NCI-H187 treated with DMSO at 0.1 percent for 48 hours (cell line): ENCODE data around the gene SURF4.

Experiments used
- DNase-seq: peaks from one replicate; lab custom pipeline; 2025; lab: John Stamatoyannopoulos, UW

Gene SURF4

GRCh38 chr9:133374612-133375115 lies 1.2 kb downstream of the SURF4 start:
- no peak for DNase-seq

DNA sequence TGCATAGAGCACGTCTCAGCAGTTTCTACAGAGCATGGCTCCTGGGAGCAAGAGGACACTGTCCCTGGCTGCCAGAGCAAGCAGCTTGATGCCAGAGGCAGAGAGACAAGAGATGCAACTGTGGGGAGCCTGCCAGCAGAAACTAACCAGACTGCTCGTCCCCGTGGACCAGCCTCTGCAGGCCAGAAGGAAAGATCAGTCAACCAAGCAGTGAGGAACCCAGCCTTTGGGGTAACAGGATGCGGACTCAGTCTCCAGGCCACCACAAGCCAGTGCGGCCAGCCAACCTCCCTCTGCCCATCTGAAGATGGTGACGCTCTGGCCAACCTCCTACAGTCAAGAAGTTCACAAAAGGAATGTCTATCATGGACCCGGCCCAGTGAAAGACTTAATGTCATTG lies 3.7 kb downstream of the SURF4 start:
- no peak for DNase-seq

DNA sequence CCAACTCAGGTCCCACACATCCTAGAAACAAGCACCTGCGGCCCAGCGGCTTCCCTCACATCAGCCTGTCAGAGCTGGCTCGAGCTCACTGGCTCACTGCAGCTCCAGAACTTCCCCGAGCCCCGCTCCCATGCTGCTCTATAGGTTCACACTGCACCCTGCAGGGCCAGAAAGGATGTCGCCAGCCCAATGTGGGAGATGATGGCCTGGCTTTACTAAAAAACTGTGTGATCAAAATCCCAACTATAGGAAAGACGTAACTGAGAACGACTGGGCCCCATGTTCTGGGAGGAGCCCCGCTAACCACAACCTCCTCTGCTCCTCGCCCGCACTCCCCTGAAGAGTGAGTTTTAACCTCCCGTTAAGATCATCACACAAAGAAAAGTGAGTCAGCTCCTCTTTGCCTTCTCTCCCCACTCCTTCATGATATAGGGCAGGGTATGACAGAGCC lies 4.6 kb downstream of the SURF4 start:
- no peak for DNase-seq

DNA sequence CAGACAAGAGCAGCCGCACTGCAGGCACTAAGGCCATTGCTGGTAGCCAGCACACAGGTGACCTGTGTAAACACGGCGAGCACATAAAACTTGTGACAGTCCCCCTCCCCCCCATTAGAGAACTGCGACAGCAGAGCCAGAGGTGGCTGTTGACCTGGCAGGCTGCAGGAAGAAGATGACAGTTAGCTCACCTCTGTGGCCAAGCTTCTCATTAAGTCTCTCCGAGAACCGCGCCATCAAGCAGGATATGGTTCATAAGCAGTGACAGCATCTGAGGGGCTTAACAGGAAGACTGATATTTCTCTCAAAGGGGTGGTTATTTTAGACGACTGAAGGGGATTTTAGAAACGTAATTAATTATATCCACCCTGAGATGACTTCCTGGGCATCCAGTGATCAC lies 5.2 kb downstream of the SURF4 start:
- no peak for DNase-seq

DNA sequence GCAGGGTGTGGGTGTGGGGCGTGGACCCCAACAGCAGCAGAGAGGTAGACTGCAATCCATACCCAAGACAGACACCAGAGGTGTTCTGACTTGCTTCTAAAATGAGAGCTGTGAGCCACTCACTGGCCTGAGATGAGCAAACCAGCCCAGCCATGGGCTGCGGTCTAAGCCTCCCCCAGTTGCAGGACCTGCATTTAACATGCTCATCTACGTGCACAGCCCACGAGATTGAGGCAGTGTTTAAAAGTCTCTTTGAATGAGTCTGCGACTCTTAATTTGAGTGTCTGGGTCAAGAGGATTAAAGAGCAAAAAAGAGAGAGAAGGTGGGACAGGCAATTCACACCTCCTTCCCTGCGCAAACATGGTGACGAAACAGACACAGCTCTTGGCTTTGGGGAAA lies 5.9 kb downstream of the SURF4 start:
- no peak for DNase-seq

GRCh38 chr9:133369422-133369821 lies 6.4 kb downstream of the SURF4 start:
- DNase-seq = no peak

DNA sequence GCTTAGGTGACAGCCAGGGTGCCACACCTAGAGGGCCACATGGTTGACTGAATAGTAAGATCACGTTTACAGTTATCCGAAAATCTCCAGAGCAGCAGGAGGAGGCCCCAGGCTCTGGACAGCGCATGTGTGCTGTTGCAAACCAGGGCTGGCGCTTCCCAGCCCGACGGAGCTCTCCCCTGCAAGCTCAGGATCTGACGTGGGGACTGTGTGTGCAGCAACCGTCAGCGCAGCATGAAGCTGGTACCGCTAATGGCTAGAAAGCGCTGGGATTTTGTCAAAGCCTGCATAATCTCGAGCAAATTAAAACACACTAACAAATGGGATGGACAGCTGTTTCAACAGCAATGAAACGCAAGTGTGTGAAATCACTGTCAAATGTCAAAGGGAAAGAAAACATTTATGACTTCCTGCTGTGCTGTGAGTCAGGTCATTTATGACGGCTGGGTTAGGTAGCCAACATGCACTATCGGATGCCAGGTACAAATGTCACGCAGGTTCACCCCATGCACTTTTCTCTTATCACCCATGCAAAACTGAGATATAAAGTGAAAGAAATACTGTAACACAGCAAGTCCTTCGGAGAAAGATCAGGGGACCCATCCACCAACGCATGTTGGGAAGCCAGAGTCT lies 7.5 kb downstream of the SURF4 start:
- DNase-seq = no peak

GRCh38 chr9:133367778-133368177 lies 8.1 kb downstream of the SURF4 start:
- DNase-seq = no peak

DNA sequence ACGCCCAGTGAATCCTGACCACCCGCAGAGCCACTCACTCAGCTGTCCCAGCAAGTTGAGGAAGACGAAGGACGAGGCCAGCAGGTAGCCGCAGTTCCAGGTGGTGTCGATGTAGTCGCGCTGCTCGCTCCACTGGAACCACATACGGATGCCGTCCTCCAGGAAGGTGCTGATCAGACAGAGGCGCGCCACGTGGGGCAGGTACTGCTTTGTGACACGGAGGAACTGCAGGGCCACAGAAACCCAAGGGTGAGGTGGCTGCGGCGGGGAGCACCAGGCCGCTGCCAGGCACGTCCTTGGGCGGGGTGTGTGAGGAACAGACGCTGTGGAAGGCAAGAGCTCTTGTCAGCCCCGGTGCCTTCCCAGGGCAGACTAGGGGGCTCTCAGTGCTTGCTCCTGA lies 8.6 kb downstream of the SURF4 start:
- no peak for DNase-seq

- no peak for DNase-seq
Measured at GRCh38 chr9:133366435-133366834, 9.4 kb downstream of the SURF4 start.

GRCh38 chr9:133362359-133363044 lies 13.4 kb downstream of the SURF4 start:
- DNase-seq = no peak

DNA sequence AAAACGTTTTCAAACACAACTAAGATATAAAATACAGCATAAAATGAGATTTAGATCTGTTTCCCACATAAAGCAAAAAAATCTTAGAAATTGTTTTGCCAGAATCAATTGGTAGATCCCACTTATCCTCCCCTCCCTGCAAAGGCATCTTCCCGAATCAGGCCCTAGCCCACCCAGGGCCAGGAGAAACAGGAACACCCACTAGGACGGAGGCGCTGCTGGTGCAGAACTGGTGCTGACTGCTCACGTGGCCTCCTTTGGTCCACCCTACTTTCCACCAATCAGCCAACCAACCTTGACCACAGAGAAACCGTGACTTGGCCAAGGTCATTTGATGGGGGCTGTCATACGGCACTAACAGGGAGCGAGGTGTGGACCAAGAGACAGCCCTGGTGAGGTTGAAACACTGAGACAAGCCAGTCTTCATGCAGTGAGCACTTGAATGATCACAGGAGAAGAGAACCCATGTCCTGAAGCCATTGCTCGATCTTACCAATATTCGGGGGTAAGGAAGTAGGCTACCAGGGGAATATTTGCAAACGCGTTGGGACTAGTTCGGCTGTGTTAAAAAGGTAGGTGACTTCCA lies 14.3 kb downstream of the SURF4 start:
- no peak for DNase-seq

- DNase-seq = no peak
Measured at GRCh38 chr9:133360400-133361393, 15.2 kb downstream of the SURF4 start.

DNA sequence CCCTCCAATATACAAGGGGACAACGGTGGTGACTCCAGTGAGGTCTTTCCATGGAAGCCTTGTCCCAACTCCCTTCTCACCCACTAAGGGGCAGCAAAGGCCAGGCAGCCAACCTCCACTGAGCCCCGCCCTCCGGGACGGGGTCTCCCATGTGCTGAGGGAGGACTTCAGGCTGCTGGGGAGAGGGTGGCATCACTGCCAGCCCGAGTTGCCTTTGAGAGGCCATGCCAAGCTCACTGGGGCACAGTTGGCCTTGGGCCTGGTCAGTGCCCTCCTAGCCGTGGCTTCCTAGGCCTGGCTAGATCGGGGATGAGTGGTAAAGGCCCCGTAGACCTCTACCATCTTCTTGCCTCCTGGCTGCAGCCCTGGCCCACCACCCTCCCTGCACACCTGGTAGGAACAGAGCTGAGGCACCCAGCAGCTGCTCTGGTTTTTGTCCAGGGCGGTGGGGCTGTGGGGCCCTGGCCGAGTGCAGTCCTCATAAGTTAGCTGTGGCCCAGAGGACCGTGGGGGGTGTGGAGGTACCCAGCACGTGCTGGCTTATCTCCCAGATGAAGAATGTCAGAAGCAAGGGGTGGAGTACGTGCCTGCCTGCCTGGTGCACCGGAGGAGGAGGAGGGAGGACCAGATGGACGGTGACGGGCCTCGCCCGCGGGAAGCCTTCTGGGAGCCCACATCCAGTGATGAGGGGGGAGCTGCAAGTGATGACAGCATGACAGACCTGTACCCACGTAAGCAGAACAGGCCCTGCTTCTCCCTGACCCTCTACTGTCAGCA lies 16.3 kb downstream of the SURF4 start:
- DNase-seq = no peak

GRCh38 chr9:133357656-133358055 lies 18.2 kb downstream of the SURF4 start:
- no peak for DNase-seq

DNA sequence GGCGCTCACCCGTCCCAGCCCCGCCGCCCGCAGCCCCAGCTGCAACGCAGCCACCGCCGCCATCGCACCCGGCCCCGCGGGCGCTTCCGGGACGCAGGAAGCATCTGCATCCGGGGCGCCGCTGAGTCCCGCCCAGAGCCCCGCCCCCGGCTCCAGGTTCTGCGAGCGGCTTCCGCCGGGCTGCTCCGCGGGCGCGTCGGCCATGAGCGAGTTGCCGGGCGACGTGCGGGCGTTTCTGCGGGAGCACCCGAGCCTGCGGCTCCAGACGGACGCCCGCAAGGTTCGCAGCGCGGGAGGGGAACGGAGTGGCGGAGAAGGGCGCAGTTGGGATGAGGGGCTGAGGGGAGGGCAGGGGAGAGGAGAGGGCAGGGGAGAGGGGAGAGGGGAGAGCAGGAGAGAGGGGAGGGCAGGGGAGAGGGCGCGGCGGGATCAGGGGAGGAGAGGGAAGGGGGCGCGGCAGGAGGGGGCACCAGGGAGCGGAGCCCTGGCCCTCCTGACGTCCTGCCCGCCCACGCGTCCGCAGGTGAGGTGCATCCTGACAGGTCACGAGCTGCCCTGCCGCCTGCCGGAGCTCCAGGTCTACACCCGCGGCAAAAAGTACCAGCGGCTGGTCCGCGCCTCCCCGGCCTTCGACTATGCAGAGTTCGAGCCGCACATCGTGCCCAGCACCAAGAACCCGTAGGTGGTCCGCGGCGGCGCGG lies 19.3 kb downstream of the SURF4 start, which contains the start of the genes SURF1 and SURF2:
SURF1 (minus strand) TSS at position 97 of the 701 bp plus-strand sequence; CDS start at position 63, 34 bp downstream.
SURF2 (plus strand) TSS at position 160 of the 701 bp plus-strand sequence; CDS start at position 203, 43 bp downstream.
- no peak for DNase-seq

DNA sequence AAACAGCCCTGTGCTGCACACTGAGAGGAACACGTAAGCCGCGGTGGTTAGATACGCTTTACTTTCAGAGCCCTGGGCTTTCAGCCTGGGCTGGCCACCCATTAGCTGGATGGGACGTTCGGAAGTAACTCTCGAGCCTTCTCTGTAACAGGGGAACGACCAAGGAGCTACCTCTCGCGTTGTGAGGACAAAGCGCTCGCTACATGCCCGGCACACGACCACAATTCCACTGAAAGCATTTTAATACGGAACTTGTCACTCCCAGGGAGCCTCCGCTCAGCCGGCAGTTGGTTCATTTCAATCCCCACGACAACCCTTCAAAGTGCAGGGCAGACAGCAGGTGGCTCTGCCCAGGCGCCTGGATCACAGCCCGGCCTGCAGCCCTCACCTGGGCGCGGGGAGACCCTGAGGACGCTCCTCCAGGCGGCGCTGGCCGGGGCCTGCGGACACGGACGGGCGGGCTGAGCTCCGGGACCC lies 19.9 kb downstream of the SURF4 start:
- DNase-seq = no peak

DNA sequence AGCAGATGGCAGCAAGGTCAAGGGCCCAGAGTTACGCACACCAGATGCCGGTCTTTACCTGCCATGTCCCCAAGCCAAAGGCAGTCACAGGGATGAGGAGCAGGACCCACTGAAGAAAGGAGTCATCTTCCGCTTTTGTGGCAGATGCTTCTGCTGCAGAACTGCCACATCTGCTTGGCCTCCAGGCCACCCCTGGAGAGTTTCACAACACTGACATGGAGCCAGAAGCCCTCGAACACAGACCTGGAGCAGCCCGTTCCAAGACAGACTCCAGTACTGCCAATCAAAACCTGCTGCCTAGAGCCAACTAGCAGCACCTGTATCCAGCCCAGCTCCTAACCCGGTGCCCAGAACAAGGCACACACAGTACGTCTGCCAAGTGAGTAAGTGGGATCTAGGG lies 21.1 kb downstream of the SURF4 start:
- DNase-seq = no peak

DNA sequence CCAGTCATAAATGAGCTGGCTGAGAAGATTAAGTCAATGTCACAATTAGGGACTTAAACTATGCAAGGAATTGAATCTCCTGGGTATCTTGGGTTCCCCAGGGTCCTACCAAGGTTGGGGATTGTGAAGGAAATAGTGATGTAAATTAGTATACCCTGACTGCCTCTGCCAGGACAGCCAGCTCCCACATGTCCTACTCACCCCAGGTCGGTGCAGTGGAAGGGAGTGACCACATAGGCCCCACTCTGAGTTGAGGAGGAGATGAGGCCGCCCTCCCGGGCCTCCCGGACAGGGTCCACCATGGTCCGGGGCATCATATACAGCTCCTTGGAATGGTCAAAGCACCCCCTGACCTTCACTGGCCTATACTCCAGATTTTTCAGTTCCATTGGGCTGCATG lies 22.3 kb downstream of the SURF4 start:
- no peak for DNase-seq

DNA sequence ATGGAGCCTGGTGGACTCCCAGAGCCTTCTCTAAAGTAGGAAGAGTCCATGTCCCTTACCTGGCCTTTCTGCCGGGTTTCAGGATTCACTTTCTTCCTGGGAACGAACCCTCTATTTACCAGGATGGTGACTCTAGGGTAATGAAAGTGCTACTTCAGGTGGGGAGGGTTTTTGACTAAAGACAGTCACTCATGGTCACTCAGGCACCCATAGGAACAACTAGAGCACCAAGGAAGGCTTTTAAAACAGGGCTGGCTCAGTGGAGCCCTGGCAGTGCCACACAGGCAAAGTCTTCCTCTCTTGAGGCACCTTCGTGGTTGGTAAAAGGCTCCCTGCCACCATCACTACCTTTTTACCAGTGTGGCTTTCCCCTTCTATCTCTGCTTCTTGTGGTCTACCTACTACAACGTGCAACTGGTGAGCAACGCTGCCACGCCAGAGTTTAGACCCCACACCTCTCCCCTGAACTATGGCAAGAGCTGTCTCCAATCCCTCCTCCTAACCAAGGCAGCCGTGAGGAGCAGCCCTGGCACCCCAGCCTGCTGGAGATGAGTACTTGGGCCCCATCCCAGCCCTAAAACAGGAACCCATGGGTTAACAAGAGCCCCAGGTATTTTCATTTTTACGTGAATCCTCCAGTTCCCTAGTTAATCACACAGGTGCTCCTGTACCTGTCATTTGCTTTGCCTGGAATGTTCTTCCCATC lies 23.1 kb downstream of the SURF4 start:
- no peak for DNase-seq
